H1 (cell line): ENCODE data around the gene RIT2. TPM values are rescaled to one million over a fixed set of nuclear protein-coding genes. Genes with fewer than 3 reads are reported as not detected.

Source experiments
- CTCF ChIA-PET: fragments of 300-600 bp; sonication (Branson Sonifier 250); formaldehyde crosslinking; loops from one replicate; lab custom pipeline; 2021; ENCODE audit not compliant: partially characterized antibody; lab: Charles Lee
- POLR2A ChIA-PET: fragments of 300-600 bp; sonication (Branson Sonifier 250); formaldehyde crosslinking; loops from one replicate; lab custom pipeline; 2021; ENCODE audit warnings: inconsistent platforms; ENCODE audit not compliant: partially characterized antibody; lab: Charles Lee
- DNase-seq, 2 experiments: peaks; one replicate each; pipeline versions ENCODE4 v3.0.0 to v3.0.0-alpha.2; 2010 to 2022; ENCODE audit warnings: low spot score in 2 of 2, low read depth in 1 of 2, mixed read lengths in 1 of 2
- FAIRE-seq: peaks from 2 replicates; lab custom pipeline; 2011; peaks lifted over from hg19 to GRCh38; lab: Jason Lieb, UNC
- H2AFZ ChIP-seq: 2 replicates; pipeline ENCODE4 v1.8.1; 2012; ENCODE audit warnings: low read length, inconsistent platforms
- H2AK5ac ChIP-seq: 2 replicates; pipeline ENCODE4 v1.6.1; 2013; ENCODE audit warnings: low read depth, low read length
- H2BK120ac ChIP-seq: replicated peaks from 2 replicates; pipeline ENCODE3; 2013; ENCODE audit warnings: low read depth, low read length, inconsistent platforms
- H2BK12ac ChIP-seq: 2 replicates; pipeline ENCODE4 v1.6.1; 2013; ENCODE audit warnings: low read depth, low read length
- H2BK15ac ChIP-seq: 2 replicates; pipeline ENCODE4 v1.6.1; 2013; ENCODE audit warnings: low read length
- H2BK20ac ChIP-seq: 2 replicates; pipeline ENCODE4 v1.6.1; 2013; ENCODE audit warnings: low read length
- H2BK5ac ChIP-seq: 2 replicates; pipeline ENCODE4 v1.6.1; 2013; ENCODE audit warnings: low read depth, low read length
- H3K14ac ChIP-seq: 2 replicates; pipeline ENCODE4 v1.6.1; 2013; ENCODE audit warnings: inconsistent platforms; ENCODE audit not compliant: insufficient read length
- H3K18ac ChIP-seq: 2 replicates; pipeline ENCODE4 v1.6.1; 2013; ENCODE audit warnings: low read length; ENCODE audit errors: extremely low read depth
- H3K23ac ChIP-seq: 2 replicates; pipeline ENCODE4 v1.6.1; 2013; ENCODE audit warnings: inconsistent platforms; ENCODE audit not compliant: insufficient read length
- H3K23me2 ChIP-seq: 2 replicates; pipeline ENCODE4 v1.6.1; 2013; ENCODE audit warnings: low read depth, low read length
- H3K27ac ChIP-seq: 2 replicates; pipeline ENCODE4 v1.6.1; 2011; ENCODE audit warnings: low read depth, low read length, inconsistent platforms
- H3K27me3 ChIP-seq, 4 experiments: replicated peaks in 1 of 4; 1 replicate in 1 of 4; 2 replicates in 3 of 4; pipeline versions ENCODE4 v1.6.1 to v1.8.1; 2011 to 2013; ENCODE audit warnings: low read length in 3 of 4, mild to moderate bottlenecking in 3 of 4, inconsistent platforms in 2 of 4, mixed read lengths in 2 of 4, moderate library complexity in 1 of 4; ENCODE audit not compliant: control insufficient read depth in 3 of 4, insufficient read depth in 3 of 4; ENCODE audit errors: extremely low read depth in 1 of 4
- H3K36me3 ChIP-seq, 4 experiments: 2 replicates each; pipeline versions ENCODE4 v1.6.1 to v1.8.1; 2011 to 2013; ENCODE audit warnings: mild to moderate bottlenecking in 4 of 4, low read length in 3 of 4, moderate library complexity in 2 of 4, control low read depth in 1 of 4, inconsistent platforms in 1 of 4; ENCODE audit not compliant: insufficient read depth in 4 of 4, control insufficient read depth in 2 of 4
- H3K4ac ChIP-seq: replicated peaks from 2 replicates; pipeline ENCODE3; 2013; ENCODE audit warnings: low read length, low read depth, mixed read lengths, inconsistent platforms; ENCODE audit not compliant: insufficient read length
- H3K4me1 ChIP-seq, 4 experiments: replicated peaks in 1 of 4; 1 replicate in 1 of 4; 2 replicates in 3 of 4; pipeline versions ENCODE4 v1.6.1 to v1.8.1; 2011 to 2013; ENCODE audit warnings: low read length in 3 of 4, inconsistent platforms in 2 of 4, mixed read lengths in 1 of 4; ENCODE audit not compliant: insufficient read depth in 4 of 4, control insufficient read depth in 3 of 4
- H3K4me2 ChIP-seq, 2 experiments: 2 replicates each; pipeline versions ENCODE4 v1.6.1 to v1.8.1; 2011 to 2013; ENCODE audit warnings: low read depth in 2 of 2, low read length in 2 of 2, control low read depth in 1 of 2, inconsistent platforms in 1 of 2, mild to moderate bottlenecking in 1 of 2; ENCODE audit not compliant: insufficient read depth in 1 of 2
- H3K4me3 ChIP-seq, 4 experiments: fragments of 200-600, 300-600 bp in 1 of 4; sonication (generic), shearing (Covaris generic), sonication (Bioruptor Twin) in 1 of 4; 2 replicates each; pipeline versions ENCODE4 v1.5.1 to v1.8.1; 2011 to 2016; ENCODE audit warnings: low read length in 4 of 4, low read depth in 3 of 4, control low read depth in 2 of 4, inconsistent platforms in 2 of 4, mild to moderate bottlenecking in 2 of 4, mixed read lengths in 1 of 4, moderate library complexity in 1 of 4; ENCODE audit not compliant: insufficient read depth in 2 of 4; ENCODE audit errors: extremely low read depth in 1 of 4
- H3K56ac ChIP-seq: replicated peaks from 2 replicates; pipeline ENCODE3; 2013; ENCODE audit warnings: low read depth, mild to moderate bottlenecking, mixed read lengths, low read length, inconsistent platforms; ENCODE audit not compliant: insufficient read length
- H3K79me1 ChIP-seq: 2 replicates; pipeline ENCODE4 v1.6.1; 2013; ENCODE audit warnings: low read depth, low read length, control low read depth
- H3K79me2 ChIP-seq, 2 experiments: 2 replicates each; pipeline versions ENCODE4 v1.6.1 to v1.8.1; 2012 to 2013; ENCODE audit warnings: low read length in 2 of 2, mild to moderate bottlenecking in 2 of 2, inconsistent platforms in 1 of 2; ENCODE audit not compliant: insufficient read depth in 2 of 2, control insufficient read depth in 1 of 2
- H3K9ac ChIP-seq, 4 experiments: replicated peaks in 1 of 4; 1 replicate in 1 of 4; 2 replicates in 3 of 4; pipeline versions ENCODE4 v1.6.1 to v1.8.1; 2011 to 2013; ENCODE audit warnings: low read depth in 3 of 4, low read length in 3 of 4, control low read depth in 2 of 4, mild to moderate bottlenecking in 2 of 4, moderate library complexity in 2 of 4, inconsistent platforms in 1 of 4; ENCODE audit errors: extremely low read depth in 1 of 4
- H3K9me3 ChIP-seq, 2 experiments: 2 replicates each; pipeline versions ENCODE4 v1.6.1 to v1.8.1; 2012 to 2013; ENCODE audit warnings: mild to moderate bottlenecking in 2 of 2, moderate library complexity in 2 of 2, control low read depth in 1 of 2, inconsistent platforms in 1 of 2, low read depth in 1 of 2, low read length in 1 of 2, mixed read lengths in 1 of 2; ENCODE audit not compliant: insufficient read depth in 2 of 2
- H4K20me1 ChIP-seq, 2 experiments: replicated peaks in 1 of 2; 2 replicates each; pipeline versions ENCODE3 to v1.8.1; 2011 to 2013; ENCODE audit warnings: inconsistent platforms in 2 of 2, low read length in 2 of 2, mild to moderate bottlenecking in 1 of 2; ENCODE audit not compliant: insufficient read depth in 2 of 2, control insufficient read depth in 1 of 2
- H4K5ac ChIP-seq: 2 replicates; pipeline ENCODE4 v1.6.1; 2013; ENCODE audit warnings: low read length, low read depth, mixed read lengths, inconsistent platforms; ENCODE audit not compliant: insufficient read length
- H4K8ac ChIP-seq: 2 replicates; pipeline ENCODE4 v1.8.0; 2013; ENCODE audit warnings: mild to moderate bottlenecking, moderate library complexity, low read length, inconsistent platforms; ENCODE audit not compliant: insufficient read depth; ENCODE audit errors: extremely low read depth
- H4K91ac ChIP-seq: replicated peaks from 2 replicates; pipeline ENCODE3; 2013; ENCODE audit warnings: low read length, mixed read lengths, inconsistent platforms; ENCODE audit not compliant: insufficient read length
- BRCA1 ChIP-seq: IDR thresholded peaks from 2 replicates; pipeline ENCODE4 v1.6.1; 2012; ENCODE audit warnings: low read depth, low read length, improper control_type of control experiment
- CHD2 ChIP-seq: IDR thresholded peaks from 2 replicates; pipeline ENCODE4 v1.6.1; 2012; ENCODE audit warnings: low read length, improper control_type of control experiment
- EP300 ChIP-seq, 2 experiments: IDR thresholded peaks; 1 replicate in 1 of 2; 2 replicates in 1 of 2; pipeline ENCODE4 v1.6.1; 2011 to 2012; ENCODE audit warnings: low read depth in 2 of 2, low read length in 2 of 2, mild to moderate bottlenecking in 2 of 2, borderline replicate concordance in 1 of 2, inconsistent platforms in 1 of 2, moderate library complexity in 1 of 2
- JUN ChIP-seq: IDR thresholded peaks from 2 replicates; pipeline ENCODE4 v1.6.1; 2011; ENCODE audit warnings: low read depth, mild to moderate bottlenecking, improper control_type of control experiment, low read length
- KDM1A ChIP-seq: fragments of 200-600, 300-600 bp; sonication (generic); IDR thresholded peaks from 2 replicates; pipeline ENCODE4 v1.7.1; 2016; ENCODE audit warnings: mild to moderate bottlenecking, low read length, borderline replicate concordance
- RAD21 ChIP-seq, 2 experiments: IDR thresholded peaks in 1 of 2; conservative IDR thresholded peaks in 1 of 2; 2 replicates each; pipeline ENCODE4 v1.6.1; 2011; ENCODE audit warnings: low read depth in 2 of 2, low read length in 2 of 2, improper control_type of control experiment in 1 of 2, inconsistent platforms in 1 of 2, mild to moderate bottlenecking in 1 of 2, moderate library complexity in 1 of 2
- RXRA ChIP-seq: IDR thresholded peaks from 2 replicates; pipeline ENCODE4 v1.6.1; 2011; ENCODE audit warnings: low read depth, mild to moderate bottlenecking, low read length, moderate library complexity; ENCODE audit not compliant: insufficient read depth
- SRF ChIP-seq: IDR thresholded peaks from 2 replicates; pipeline ENCODE4 v1.6.1; 2011; ENCODE audit warnings: mild to moderate bottlenecking, low read depth, low read length, moderate library complexity
- TAF1 ChIP-seq: IDR thresholded peaks from 2 replicates; pipeline ENCODE4 v1.6.1; 2011; ENCODE audit warnings: mild to moderate bottlenecking, low read depth, low read length
- WGBS, 2 experiments: shearing (Covaris generic) in 1 of 2; methylation state at CpG; one replicate each; pipeline versions ENCODE4 v1.1.6 to v1.1.7; 2013 to 2015; ENCODE audit warnings: low lambda C conversion rate in 2 of 2, mixed read lengths in 2 of 2, inconsistent platforms in 1 of 2, low coverage in 1 of 2, missing lambda C conversion rate in 1 of 2; ENCODE audit not compliant: insufficient replicate concordance in 2 of 2, insufficient coverage in 1 of 2, insufficient read length in 1 of 2; ENCODE audit errors: extremely low coverage in 1 of 2, missing lambda C conversion rate in 1 of 2; 5-methylcytosine and 5-hydroxymethylcytosine counted together
- polyA plus RNA-seq, 7 experiments: library from polyadenylated mRNA; depleted of rRNA in 3 of 7; stranded (reverse) in 5 of 7; unstranded in 2 of 7; fragments of >200 nt in 5 of 7; fragments of 200-250 nt in 2 of 7; gene quantifications; 1 replicate in 5 of 7; 2 replicates in 1 of 7; 4 replicates in 1 of 7; pipeline versions ENCODE4 v1.2.1 to v1.2.3, GENCODE V29; 2011 to 2013; ENCODE audit warnings: missing spikeins in 2 of 7, mixed read lengths in 2 of 7
- total RNA-seq: library from RNA; stranded (reverse); fragmentation: NEBNext Ultra II Directional; extraction: Animal tissue kit (Norgen Biotek cat#: 25700); gene quantifications from 2 replicates; pipeline ENCODE4 v1.2.1, GENCODE V29; 2021
- TF ChIP-seq, protein P1 (sequence below): IDR thresholded peaks from 2 replicates; pipeline ENCODE4 v1.6.1; 2011; ENCODE audit warnings: low read length, improper control_type of control experiment

RIT2 gene
- total and polyA plus RNA-seq, 2 of the 8 experiments (the other 6 are each of a cell fraction or from before 2014, with no cell fraction given), result 0.67 to 3.2 TPM

DNA sequence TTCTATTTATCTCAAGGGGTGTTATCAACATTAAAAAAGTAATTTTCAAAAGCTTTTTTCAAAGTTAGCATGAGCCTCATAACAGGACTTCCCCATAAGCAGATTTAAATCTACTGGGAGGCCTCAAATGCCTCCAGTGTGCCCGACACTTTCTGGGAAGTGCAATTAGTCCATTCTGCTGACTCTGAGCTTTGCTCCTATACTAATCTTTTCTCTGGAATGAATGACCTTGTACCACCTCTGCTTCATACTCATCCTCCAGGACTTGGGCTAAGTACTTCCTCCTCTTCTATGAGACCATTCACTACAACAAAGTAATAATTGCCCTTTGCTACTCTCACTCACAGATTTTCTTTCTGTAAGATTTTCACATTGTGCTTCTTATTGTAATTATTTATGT is 111.1 kb downstream of the RIT2 start:
- Histone ChIP-seq H3K56ac (no peak overlapping the region), H4K20me1 (no peaks in the 10 kb centered on the region), H3K23me2 (no peaks in the 10 kb centered on the region; the same call in 1 of the 2 replicates), H4K5ac (no peak overlapping the region), H3K27me3 (no peaks in the 10 kb centered on the region), H4K91ac (no peak overlapping the region), H4K8ac (no peak overlapping the region), H2BK12ac (no peak overlapping the region), H2BK15ac (no peak overlapping the region), H3K9me3 (no peaks in the 10 kb centered on the region), H2AK5ac (no peak overlapping the region), H3K4me2 (no peak overlapping the region), H3K27ac (no peak overlapping the region), H2BK20ac (no peak overlapping the region), H3K36me3 (no peaks in the 10 kb centered on the region), H3K18ac (no peak overlapping the region), H3K9ac (no peak overlapping the region), H3K4me1 (peaks cover 0 to 3% (median 0%) of the 10 kb centered on the region in 4 experiments; a peak in 2 of 7 replicates), H2AFZ (no peak overlapping the region), H3K79me1 (no peaks in the 10 kb centered on the region), H3K4ac (no peak overlapping the region), H3K4me3 (no peak overlapping the region), H3K79me2 (no peaks in the 10 kb centered on the region), H2BK5ac (no peak overlapping the region), H2BK120ac (no peak overlapping the region), H3K23ac (no peak overlapping the region), H3K14ac (no peak overlapping the region)
- POLR2A ChIA-PET, result no interaction called here
- DNase-seq (no peak), FAIRE-seq (no peak)
- WGBS, 2 experiments, result 89% methylated on average over 1 of the region's 1 CpG; no CpG with 5 or more reads in 1 of the 2 experiments
- CTCF ChIA-PET, result interaction anchor here (0.7 to 1.4 kb wide), 3 partner anchors 32 to 382 kb away, joined by 3 to 4 read pairs (median 3); no protein-coding TSS in a partner anchor
- TF ChIP-seq JUN, result no peak
- no peak for TF ChIP-seq SRF
- no peak for TF ChIP-seq CHD2
- TF ChIP-seq, protein P1, sequence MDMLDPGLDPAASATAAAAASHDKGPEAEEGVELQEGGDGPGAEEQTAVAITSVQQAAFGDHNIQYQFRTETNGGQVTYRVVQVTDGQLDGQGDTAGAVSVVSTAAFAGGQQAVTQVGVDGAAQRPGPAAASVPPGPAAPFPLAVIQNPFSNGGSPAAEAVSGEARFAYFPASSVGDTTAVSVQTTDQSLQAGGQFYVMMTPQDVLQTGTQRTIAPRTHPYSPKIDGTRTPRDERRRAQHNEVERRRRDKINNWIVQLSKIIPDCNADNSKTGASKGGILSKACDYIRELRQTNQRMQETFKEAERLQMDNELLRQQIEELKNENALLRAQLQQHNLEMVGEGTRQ, result no peak
- TF ChIP-seq EP300 (IDR thresholded peaks at IDR 0.05; ENCODE audit: borderline replicate concordance in 1 of 2, low read depth in 2 of 2, low read length in 2 of 2), result no peak
- no peak for TF ChIP-seq BRCA1
- TF ChIP-seq KDM1A, result no peak
- TF ChIP-seq TAF1, result no peak
- TF ChIP-seq RXRA, result no peak
- TF ChIP-seq RAD21 (IDR thresholded peaks at IDR 0.05 in 1 of 2, conservative IDR thresholded peaks at IDR 0.05 in 1 of 2; ENCODE audit: low read depth in 2 of 2, low read length in 2 of 2), result no peak
